Keratinocyte (primary cell): ENCODE data around the gene NCAPH2. TPM values are rescaled to one million over a fixed set of nuclear protein-coding genes. Genes with fewer than 3 reads are reported as not detected.

Experiments
- DNase-seq: peaks from one replicate; pipeline ENCODE4 v3.0.0-alpha.2; 2011; ENCODE audit warnings: low read depth, missing footprints, low spot score
- FAIRE-seq: peaks from 2 replicates; lab custom pipeline; 2011; peaks lifted over from hg19 to GRCh38; lab: Jason Lieb, UNC
- H2AFZ ChIP-seq: 2 replicates; pipeline ENCODE4 v1.6.0; 2012; ENCODE audit warnings: low read length, control low read depth, inconsistent platforms; ENCODE audit not compliant: control insufficient read depth
- H3K27ac ChIP-seq: 2 replicates; pipeline ENCODE4 v1.5.1; 2011; ENCODE audit warnings: low read length; ENCODE audit not compliant: control insufficient read depth, insufficient read depth
- H3K27me3 ChIP-seq: 3 replicates; pipeline ENCODE4 v1.6.0; 2011; ENCODE audit warnings: low read length; ENCODE audit not compliant: control insufficient read depth, insufficient read depth; ENCODE audit errors: extremely low read depth
- H3K36me3 ChIP-seq, 2 experiments: 2 replicates in 1 of 2; 3 replicates in 1 of 2; pipeline ENCODE4 v1.5.1; 2011; ENCODE audit warnings: low read length in 2 of 2, mild to moderate bottlenecking in 1 of 2; ENCODE audit not compliant: control insufficient read depth in 2 of 2, insufficient read depth in 2 of 2; ENCODE audit errors: extremely low read depth in 1 of 2
- H3K4me1 ChIP-seq: 3 replicates; pipeline ENCODE4 v1.5.1; 2011; ENCODE audit warnings: low read length; ENCODE audit not compliant: control insufficient read depth, insufficient read depth; ENCODE audit errors: extremely low read depth
- H3K4me2 ChIP-seq: 3 replicates; pipeline ENCODE4 v1.6.0; 2011; ENCODE audit warnings: low read depth, low read length; ENCODE audit not compliant: control insufficient read depth, insufficient read depth; ENCODE audit errors: extremely low read depth
- H3K4me3 ChIP-seq, 3 experiments: fragments of 200-600 bp in 1 of 3; sonication (generic) in 1 of 3; 2 replicates in 2 of 3; 3 replicates in 1 of 3; pipeline ENCODE4 v1.5.1; 2011 to 2016; ENCODE audit warnings: low read length in 3 of 3, mild to moderate bottlenecking in 3 of 3, control low read depth in 2 of 3, inconsistent platforms in 1 of 3, low read depth in 1 of 3, mixed read lengths in 1 of 3, mixed run types in 1 of 3, moderate library complexity in 1 of 3; ENCODE audit not compliant: control insufficient read depth in 2 of 3, insufficient read depth in 2 of 3; ENCODE audit errors: extremely low read depth in 1 of 3
- H3K79me2 ChIP-seq: 2 replicates; pipeline ENCODE4 v1.6.0; 2012; ENCODE audit warnings: low read length; ENCODE audit not compliant: control insufficient read depth, insufficient read depth
- H3K9ac ChIP-seq: 3 replicates; pipeline ENCODE4 v1.6.0; 2011; ENCODE audit warnings: low read length; ENCODE audit not compliant: control insufficient read depth, insufficient read depth; ENCODE audit errors: extremely low read depth
- H3K9me1 ChIP-seq: 3 replicates; pipeline ENCODE4 v1.6.0; 2011; ENCODE audit warnings: low read length; ENCODE audit not compliant: control insufficient read depth, insufficient read depth; ENCODE audit errors: extremely low read depth
- H3K9me3 ChIP-seq: 2 replicates; pipeline ENCODE4 v1.5.1; 2012; ENCODE audit warnings: low read depth, low read length; ENCODE audit not compliant: control insufficient read depth
- H4K20me1 ChIP-seq: 3 replicates; pipeline ENCODE4 v1.6.0; 2011; ENCODE audit warnings: low read length; ENCODE audit not compliant: control insufficient read depth, insufficient read depth; ENCODE audit errors: extremely low read depth
- CTCF ChIP-seq, 3 experiments: IDR thresholded peaks in 1 of 3; conservative IDR thresholded peaks in 1 of 3; optimal IDR thresholded peaks in 1 of 3; 2 replicates in 2 of 3; 3 replicates in 1 of 3; pipeline versions ENCODE3 to v1.5.1; 2011; ENCODE audit warnings: low read length in 3 of 3, mild to moderate bottlenecking in 3 of 3, moderate library complexity in 2 of 3, control low read depth in 1 of 3, inconsistent platforms in 1 of 3; ENCODE audit not compliant: insufficient read depth in 2 of 3; ENCODE audit errors: extremely low read depth in 1 of 3
- EZH2 ChIP-seq: IDR thresholded peaks from one replicate; pipeline ENCODE4 v1.6.1; 2012; ENCODE audit warnings: inconsistent platforms, mild to moderate bottlenecking, low read length, moderate library complexity
- dilution Hi-C: fragments of 300-500 bp; cut with MboI; formaldehyde crosslinking; loops from one replicate; pipeline ENCODE4 v1.7.0; 2020; ENCODE audit warnings: low sequenced_read_pairs; ENCODE audit not compliant: extremely low pct_ligation_motif_present
- polyA plus RNA-seq, 5 experiments: library from polyadenylated mRNA; depleted of rRNA in 3 of 5; stranded (reverse) in 3 of 5; stranded (forward) in 1 of 5; unstranded in 1 of 5; fragments of >200 nt; gene quantifications; 1 replicate in 1 of 5; 2 replicates in 3 of 5; 3 replicates in 1 of 5; pipeline versions ENCODE4 v1.2.1 to v1.2.3, GENCODE V29; 2011 to 2012; ENCODE audit warnings: missing spikeins in 2 of 5, low read depth in 1 of 5, low replicate concordance in 1 of 5

NCAPH2 gene
- polyA plus RNA-seq, 1 donor (not counting 4 experiments of a cell fraction or from before 2014, with no cell fraction given), result 11.4 TPM

DNA sequence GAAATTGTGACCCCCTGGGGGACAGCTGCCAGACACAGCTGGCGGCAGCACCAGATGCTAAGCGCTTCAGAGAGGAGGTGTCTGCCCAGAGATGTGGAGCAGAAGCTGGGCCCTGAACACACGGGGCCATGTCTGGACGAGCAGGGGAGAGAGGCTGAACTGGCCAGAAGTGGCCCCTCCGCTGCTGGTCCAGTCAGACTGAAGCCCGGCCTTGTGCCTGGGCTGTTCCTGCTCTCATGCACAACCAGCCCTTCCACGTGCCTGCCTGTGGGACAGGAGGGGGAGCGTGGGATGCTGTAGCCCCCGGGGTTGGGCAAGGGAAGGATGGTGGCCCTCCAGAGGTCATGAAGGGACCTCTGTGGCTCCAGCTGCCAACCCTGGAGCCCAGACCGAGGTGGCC is 24.9 kb upstream of the NCAPH2 start:
- DNase-seq (no peak), FAIRE-seq (no peak)
- no peaks in the 10 kb centered on the region for H3K79me2 ChIP-seq
- no peaks in the 10 kb centered on the region for H3K36me3 ChIP-seq
- H3K4me1 ChIP-seq, result no peaks in the 10 kb centered on the region
- TF ChIP-seq EZH2 (no peak), CTCF (optimal IDR thresholded peaks at IDR 0.05 in 1 of 3, IDR thresholded peaks at IDR 0.05 in 1 of 3, conservative IDR thresholded peaks at IDR 0.05 in 1 of 3; ENCODE audit: extremely low read depth in 1 of 3, insufficient read depth in 2 of 3, low read length in 3 of 3) (no peak)
- no peak overlapping the region for H3K27ac ChIP-seq
- peaks cover 3% of the 10 kb centered on the region for H4K20me1 ChIP-seq
- H3K4me3 ChIP-seq, result no peak overlapping the region
- no peak overlapping the region for H2AFZ ChIP-seq
- H3K9me1 ChIP-seq, result no peaks in the 10 kb centered on the region
- H3K4me2 ChIP-seq, result no peak overlapping the region
- no peaks in the 10 kb centered on the region for H3K9me3 ChIP-seq
- dilution Hi-C loops, result no loop called here
- H3K9ac ChIP-seq, result no peak overlapping the region
- H3K27me3 ChIP-seq, result peaks cover 33% of the 10 kb centered on the region

- Histone ChIP-seq H4K20me1 (peaks cover 3% of the 10 kb centered on the region), H3K4me1 (no peaks in the 10 kb centered on the region), H3K27me3 (peaks cover 33% of the 10 kb centered on the region), H3K36me3 (no peaks in the 10 kb centered on the region), H3K27ac (no peak overlapping the region), H3K79me2 (no peaks in the 10 kb centered on the region), H2AFZ (no peak overlapping the region), H3K9me1 (no peaks in the 10 kb centered on the region), H3K4me3 (no peak overlapping the region), H3K9ac (no peak overlapping the region), H3K4me2 (no peak overlapping the region), H3K9me3 (no peaks in the 10 kb centered on the region)
- TF ChIP-seq EZH2 (no peak), CTCF (optimal IDR thresholded peaks at IDR 0.05 in 1 of 3, IDR thresholded peaks at IDR 0.05 in 1 of 3, conservative IDR thresholded peaks at IDR 0.05 in 1 of 3; ENCODE audit: extremely low read depth in 1 of 3, insufficient read depth in 2 of 3, low read length in 3 of 3) (no peak)
- FAIRE-seq (no peak), DNase-seq (no peak)
- dilution Hi-C loops, result no loop called here
These were observed 24.5 kb upstream of the NCAPH2 start for GRCh38 chr22:50483556-50483955.
